B cell (primary cell): ENCODE measurements around the gene LY9. TPM values are rescaled to one million over a fixed set of nuclear protein-coding genes. Genes with fewer than 3 reads are reported as not detected.
A peak's percentile ranks its signal among the peaks of the same experiment; 100 is the strongest.
"Not testable (repeated sequence)": the region's sequence is repeated elsewhere in the genome, so short reads cannot be mapped to it uniquely, and the experiment has no call there.

Experiments used
- ATAC-seq: fragments of 200-7000 bp; cut with Tn5 transposase; one replicate; pipeline ENCODE4 v1.10.0; 2021; ENCODE audit warnings: low read depth, mild to moderate bottlenecking, moderate number of reproducible peaks, moderate library complexity
- CTCF ChIA-PET: fragments of 350-600 bp; sonication (Branson Sonifier 250); formaldehyde crosslinking; loops from one replicate; lab custom pipeline; 2021; ENCODE audit warnings: antibody characterized with exemption, inconsistent platforms; lab: Charles Lee
- POLR2A ChIA-PET: fragments of 350-600 bp; sonication (Branson Sonifier 250); formaldehyde crosslinking; loops from one replicate; lab custom pipeline; 2021; ENCODE audit warnings: antibody characterized with exemption; lab: Charles Lee
- DNase-seq: peaks from one replicate; pipeline ENCODE4 v3.0.0; 2013
- H2AFZ ChIP-seq: 2 replicates; pipeline ENCODE4 v1.6.1; 2012; ENCODE audit warnings: mild to moderate bottlenecking, low read depth, low read length; ENCODE audit not compliant: insufficient read depth, poor library complexity, severe bottlenecking
- H3K27ac ChIP-seq, 2 donors: 1 replicate in 1 of 2; 2 replicates in 1 of 2; pipeline ENCODE4 v1.5.1; 2012 to 2013; ENCODE audit warnings: low read length in 2 of 2, mild to moderate bottlenecking in 2 of 2, moderate library complexity in 1 of 2
- H3K27me3 ChIP-seq, 4 experiments: fragments of 200-600 bp in 1 of 4; sonication (generic) in 1 of 4; replicated peaks in 1 of 4; 1 replicate in 2 of 4; 2 replicates in 2 of 4; pipeline versions ENCODE4 v1.6.1 to v1.7.0; 2013 to 2016; ENCODE audit warnings: low read length in 3 of 4, mild to moderate bottlenecking in 2 of 4, mixed read lengths in 1 of 4, moderate library complexity in 1 of 4; ENCODE audit not compliant: insufficient read depth in 4 of 4, control insufficient read depth in 3 of 4; ENCODE audit errors: control extremely low read depth in 1 of 4
- H3K36me3 ChIP-seq, 2 experiments: replicated peaks in 1 of 2; 1 replicate in 1 of 2; 2 replicates in 1 of 2; pipeline versions ENCODE4 v1.6.1 to v1.7.1; 2013; ENCODE audit warnings: low read length in 1 of 2; ENCODE audit not compliant: insufficient read depth in 2 of 2, control insufficient read depth in 1 of 2; ENCODE audit errors: control extremely low read depth in 1 of 2, extremely low read depth in 1 of 2
- H3K4me1 ChIP-seq, 2 donors: fragments of 200-600 bp in 1 of 2; sonication (generic) in 1 of 2; 1 replicate in 1 of 2; 2 replicates in 1 of 2; pipeline versions ENCODE4 v1.5.1 to v1.6.1; 2013 to 2017; ENCODE audit warnings: low read length in 2 of 2; ENCODE audit not compliant: control insufficient read depth in 2 of 2, insufficient read depth in 2 of 2
- H3K4me2 ChIP-seq: replicated peaks from 2 replicates; pipeline ENCODE3; 2012; ENCODE audit warnings: mild to moderate bottlenecking, low read depth, low read length; ENCODE audit not compliant: poor library complexity, severe bottlenecking
- H3K4me3 ChIP-seq, 5 experiments: fragments of 200-600 bp in 1 of 5; sonication (generic) in 1 of 5; 1 replicate in 3 of 5; 2 replicates in 2 of 5; pipeline versions ENCODE4 v1.5.1 to v1.7.0; 2011 to 2016; ENCODE audit warnings: low read length in 4 of 5, mild to moderate bottlenecking in 4 of 5, low read depth in 2 of 5, control low read depth in 1 of 5, moderate library complexity in 1 of 5; ENCODE audit not compliant: insufficient read depth in 1 of 5; ENCODE audit errors: control extremely low read depth in 1 of 5, extremely low read depth in 1 of 5
- H3K79me2 ChIP-seq: fragments of 200-600 bp; sonication (generic); one replicate; pipeline ENCODE4 v1.6.0; 2016; ENCODE audit warnings: low read length; ENCODE audit not compliant: control insufficient read depth, insufficient read depth
- H3K9ac ChIP-seq: fragments of 200-600 bp; sonication (generic); 2 replicates; pipeline ENCODE4 v1.6.1; 2017; ENCODE audit warnings: mild to moderate bottlenecking, low read length, moderate library complexity
- H3K9me3 ChIP-seq, 3 donors: one replicate each; pipeline versions ENCODE4 v1.6.1 to v1.7.1; 2013; ENCODE audit warnings: low read length in 2 of 3; ENCODE audit not compliant: control insufficient read depth in 2 of 3, insufficient read depth in 1 of 3; ENCODE audit errors: control extremely low read depth in 1 of 3
- H4K20me1 ChIP-seq: 2 replicates; pipeline ENCODE4 v1.6.0; 2012; ENCODE audit warnings: mild to moderate bottlenecking, low read length; ENCODE audit not compliant: insufficient read depth, control insufficient read depth, poor library complexity, severe bottlenecking
- H3K27ac Mint-ChIP-seq: one replicate; pipeline ENCODE4 v1.8.0; 2021; ENCODE audit warnings: mixed read lengths
- H3K27me3 Mint-ChIP-seq: one replicate; pipeline ENCODE4 v1.8.0; 2021; ENCODE audit warnings: mixed read lengths
- H3K4me1 Mint-ChIP-seq: one replicate; pipeline ENCODE4 v1.8.0; 2021; ENCODE audit warnings: mixed read lengths
- H3K4me3 Mint-ChIP-seq: one replicate; pipeline ENCODE4 v1.8.0; 2021; ENCODE audit warnings: mixed read lengths
- H3K9me3 Mint-ChIP-seq: one replicate; pipeline ENCODE4 v1.8.0; 2022; ENCODE audit warnings: mixed read lengths; ENCODE audit not compliant: insufficient read depth
- CTCF ChIP-seq: fragments of 200-600 bp; IDR thresholded peaks from one replicate; pipeline ENCODE4 v1.8.0; 2022; ENCODE audit warnings: antibody characterized with exemption, mild to moderate bottlenecking
- EZH2 ChIP-seq: IDR thresholded peaks from 2 replicates; pipeline ENCODE4 v1.6.1; 2012; ENCODE audit warnings: borderline replicate concordance, low read depth, mild to moderate bottlenecking, moderate library complexity, low read length; ENCODE audit not compliant: insufficient read depth, poor library complexity, severe bottlenecking
- WGBS: methylation state at CpG from one replicate; pipeline ENCODE4 v1.1.5; 2013; ENCODE audit warnings: missing lambda C conversion rate; ENCODE audit not compliant: insufficient coverage; 5-methylcytosine and 5-hydroxymethylcytosine counted together
- intact Hi-C: fragments of 100-400 bp; cut with micrococcal nuclease; formaldehyde crosslinking; loops from one replicate; pipeline ENCODE4 v1.10.0; 2022
- polyA plus RNA-seq: library from polyadenylated mRNA; depleted of rRNA; stranded (reverse); fragments of >200 nt; gene quantifications from 2 replicates; pipeline ENCODE4 v1.2.3, GENCODE V29; 2012
- total RNA-seq, 2 donors: library from RNA; stranded (reverse); fragments of 120-200 nt in 1 of 2; gene quantifications; 1 replicate in 1 of 2; 2 replicates in 1 of 2; pipeline versions ENCODE4 v1.2.3 to v1.2.4, GENCODE V29; 2013 to 2022

LY9 gene
- total and polyA plus RNA-seq, 2 donors (not counting 1 experiment from before 2014, with no cell fraction given), result 252 to 365 TPM

- H3K9me3 Mint-ChIP-seq, result no peaks in the 10 kb centered on the region
- 33% methylated on average over 7 of the region's 9 CpGs for WGBS
- DNase-seq (peak; percentile 91), ATAC-seq (peak; percentile 89)
- Histone ChIP-seq H3K27me3 (no peaks in the 10 kb centered on the region), H3K36me3 (no peaks in the 10 kb centered on the region), H3K27ac (peak overlapping the region; percentile 85 to 93), H2AFZ (no peak overlapping the region), H4K20me1 (no peaks in the 10 kb centered on the region), H3K4me2 (peak overlapping the region; percentile 68), H3K4me1 (peaks cover 26 to 41% of the 10 kb centered on the region in 2 donors), H3K9me3 (no peaks in the 10 kb centered on the region), H3K79me2 (peaks cover 20% of the 10 kb centered on the region), H3K4me3 (peak overlapping the region in 1 of 5 experiments; percentile 22), H3K9ac (peak overlapping the region; percentile 36)
- TF ChIP-seq EZH2 (no peak), CTCF (no peak)
- ChIA-PET CTCF (interaction anchor here (0.7 to 11.2 kb wide), 22 partner anchors 8 to 196 kb away, joined by 3 to 150 read pairs (median 4); partner anchors contain the start of genes ITLN2 and LY9), POLR2A (interaction anchor here (0.5 to 1.9 kb wide), 9 partner anchors 8 to 294 kb away, joined by 3 to 24 read pairs (median 5); partner anchors contain the start of gene LY9)
- no peaks in the 10 kb centered on the region for H3K27me3 Mint-ChIP-seq
- H3K4me3 Mint-ChIP-seq, result peak overlapping the region; percentile 62
- intact Hi-C loops, result loop anchor here (1.0 kb wide), 3 partner anchors 8 to 48 kb away; partner anchors contain the start of gene LY9
- H3K4me1 Mint-ChIP-seq, result peaks cover 58% of the 10 kb centered on the region
- peak overlapping the region; percentile 88 for H3K27ac Mint-ChIP-seq
These were observed 13.9 kb upstream of the LY9 start for GRCh38 chr1:160781914-160782689.

DNA sequence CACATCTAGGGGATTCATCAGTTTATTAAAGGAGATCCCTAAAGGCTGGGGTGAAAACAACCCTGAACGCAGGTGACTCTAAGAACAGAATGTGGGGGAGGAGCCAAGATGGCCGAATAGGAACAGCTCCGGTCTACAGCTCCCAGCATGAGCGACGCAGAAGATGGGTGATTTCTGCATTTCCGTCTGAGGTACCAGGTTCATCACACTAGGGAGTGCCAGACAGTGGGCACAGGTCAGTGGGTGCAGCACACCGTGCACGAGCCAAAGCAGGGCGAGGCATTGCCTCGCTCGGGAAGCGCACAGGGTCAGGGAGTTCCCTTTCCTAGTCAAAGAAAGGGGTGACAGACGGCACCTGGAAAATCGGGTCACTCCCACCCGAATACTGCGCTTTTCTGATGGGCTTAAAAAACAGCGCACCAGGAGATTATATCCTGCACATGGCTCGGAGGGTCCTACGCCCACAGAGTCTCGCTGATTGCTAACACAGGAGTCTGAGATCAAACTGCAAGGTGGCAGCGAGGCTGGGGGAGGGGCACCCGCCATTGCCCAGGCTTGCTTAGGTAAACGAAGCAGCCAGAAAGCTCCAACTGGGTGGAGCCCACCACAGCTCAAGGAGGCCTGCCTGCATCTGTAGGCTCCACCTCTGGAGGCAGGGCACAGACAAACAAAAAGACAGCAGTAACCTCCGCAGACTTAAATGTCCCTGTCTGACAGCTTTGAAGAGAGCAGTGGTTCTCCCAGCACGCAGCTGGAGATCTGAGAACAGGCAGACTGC, 12.8 kb upstream of the LY9 start:
- peaks cover 24 to 34% of the 10 kb centered on the region in 2 donors for H3K4me1 ChIP-seq
- ATAC-seq, H3K9me3 Mint-ChIP-seq, H3K9ac ChIP-seq, H3K9me3 ChIP-seq, H3K36me3 ChIP-seq, POLR2A ChIA-PET, H3K27me3 Mint-ChIP-seq, H2AFZ ChIP-seq, H3K4me3 ChIP-seq, H3K27me3 ChIP-seq, H4K20me1 ChIP-seq, DNase-seq: not testable (repeated sequence)
- Mint-ChIP-seq H3K4me3 (peak overlapping the region; percentile 62), H3K27ac (peak overlapping the region; percentile 88), H3K4me1 (peaks cover 51% of the 10 kb centered on the region)
- H3K27ac ChIP-seq, result peak overlapping the region; percentile 85 to 93
- peak overlapping the region; percentile 68 for H3K4me2 ChIP-seq
- intact Hi-C loops, result loop anchor here (1.0 kb wide), 3 partner anchors 7 to 47 kb away; partner anchors contain the start of gene LY9
- 91% methylated on average over 17 of the region's 25 CpGs for WGBS
- peaks cover 14% of the 10 kb centered on the region for H3K79me2 ChIP-seq
- CTCF ChIA-PET, result interaction anchor here (4.4 to 11.2 kb wide), 2 partner anchors 14 kb away, joined by 39 to 150 read pairs; partner anchors contain the start of gene LY9
